HepG2 (cell line): ENCODE data around the gene STX7. TPM values are rescaled to one million over a fixed set of nuclear protein-coding genes. Genes with fewer than 3 reads are reported as not detected.

Source experiments
- CEBPG ChIP-seq: IDR thresholded peaks from 2 replicates; pipeline ENCODE4 v1.6.1; 2016
- TOPORS ChIP-seq: sonication (generic); formaldehyde crosslinking; IDR thresholded peaks from 2 replicates; pipeline ENCODE4 v1.8.0; 2023; ENCODE audit warnings: mild to moderate bottlenecking, missing genetic modification reagents
- ZNF292 ChIP-seq: sonication (generic); formaldehyde crosslinking; IDR thresholded peaks from 2 replicates; pipeline ENCODE4 v1.8.1; 2022; ENCODE audit warnings: mild to moderate bottlenecking, low read depth, missing genetic modification reagents, borderline replicate concordance
- ZNF841 ChIP-seq: sonication (generic); formaldehyde crosslinking; IDR thresholded peaks from 2 replicates; pipeline ENCODE4 v1.8.1; 2023; ENCODE audit warnings: missing genetic modification reagents, borderline replicate concordance
- polyA plus RNA-seq, 8 experiments: library from polyadenylated mRNA; depleted of rRNA in 3 of 8; stranded (reverse) in 7 of 8; unstranded in 1 of 8; fragments of >200 nt; fragmentation: Illumina TruSeq in 4 of 8; extraction: Trizol in 4 of 8; gene quantifications; 2 replicates each; pipeline versions ENCODE4 v1.2.1 to v1.2.3, GENCODE V29; 2011 to 2016; ENCODE audit warnings: low read depth in 4 of 8, missing spikeins in 1 of 8, mixed read lengths in 1 of 8; ENCODE audit not compliant: insufficient read depth in 1 of 8
- total RNA-seq, 5 experiments: library from RNA; depleted of rRNA; stranded (reverse); fragments of >200 nt; fragmentation: Illumina TruSeq; extraction: Trizol; gene quantifications; 2 replicates each; pipeline ENCODE4 v1.2.3, GENCODE V29; 2016; ENCODE audit warnings: low read depth in 1 of 5
- TF ChIP-seq, protein P1 (sequence below): IDR thresholded peaks from 2 replicates; pipeline ENCODE4 v1.6.1; 2012; ENCODE audit warnings: low read length, improper control_type of control experiment
- TF ChIP-seq, protein P2 (sequence below), 2 experiments: fragments of 450-650 bp in 1 of 2; sonication (generic) in 1 of 2; formaldehyde crosslinking in 1 of 2; IDR thresholded peaks; 2 replicates each; pipeline versions ENCODE4 v1.6.1 to v1.8.0; 2016 to 2022; ENCODE audit warnings: antibody characterized with exemption in 1 of 2, mild to moderate bottlenecking in 1 of 2, missing genetic modification reagents in 1 of 2
- TF ChIP-seq, protein P3 (sequence below): IDR thresholded peaks from 2 replicates; pipeline ENCODE4 v1.6.1; 2016; ENCODE audit warnings: missing compliant biosample characterization, missing genetic modification reagents, borderline replicate concordance
- TF ChIP-seq, protein P4 (sequence below): sonication (generic); formaldehyde crosslinking; IDR thresholded peaks from 2 replicates; pipeline ENCODE4 v1.8.1; 2023; ENCODE audit warnings: mild to moderate bottlenecking, missing genetic modification reagents
- TF ChIP-seq, protein P5 (sequence below): IDR thresholded peaks from 2 replicates; pipeline ENCODE4 v1.6.1; 2016; ENCODE audit warnings: missing biosample characterization, missing genetic modification reagents, low read depth
- TF ChIP-seq, protein P6 (sequence below): sonication (generic); formaldehyde crosslinking; IDR thresholded peaks from 2 replicates; pipeline ENCODE4 v1.5.0; 2020; ENCODE audit warnings: missing genetic modification reagents

STX7 gene
- total and polyA plus RNA-seq, 2 of the 13 experiments (the other 11 are each of a cell fraction or from before 2014, with no cell fraction given) = 28.0 to 34.7 TPM

DNA sequence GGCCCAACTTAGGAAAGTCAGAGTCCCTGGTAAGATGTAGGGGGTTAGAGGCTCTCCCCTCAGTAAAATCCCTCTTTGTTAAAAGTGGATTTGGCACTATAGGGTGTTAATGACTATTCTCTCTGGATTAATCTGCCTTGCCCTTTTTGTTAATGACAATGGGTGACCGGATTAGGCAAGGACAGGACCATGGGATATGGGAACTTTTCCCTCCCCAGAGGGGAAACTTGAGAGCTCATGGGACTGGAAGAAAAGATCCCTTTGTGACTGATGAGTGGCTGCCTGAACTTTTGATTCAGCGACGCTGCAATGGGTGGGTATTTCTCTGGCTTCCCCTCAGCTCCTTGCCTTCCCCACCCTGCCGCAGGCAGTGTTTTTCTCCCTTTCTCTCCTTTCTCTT is 12.9 kb upstream of the STX7 start (continued):
- TF ChIP-seq, protein P1, sequence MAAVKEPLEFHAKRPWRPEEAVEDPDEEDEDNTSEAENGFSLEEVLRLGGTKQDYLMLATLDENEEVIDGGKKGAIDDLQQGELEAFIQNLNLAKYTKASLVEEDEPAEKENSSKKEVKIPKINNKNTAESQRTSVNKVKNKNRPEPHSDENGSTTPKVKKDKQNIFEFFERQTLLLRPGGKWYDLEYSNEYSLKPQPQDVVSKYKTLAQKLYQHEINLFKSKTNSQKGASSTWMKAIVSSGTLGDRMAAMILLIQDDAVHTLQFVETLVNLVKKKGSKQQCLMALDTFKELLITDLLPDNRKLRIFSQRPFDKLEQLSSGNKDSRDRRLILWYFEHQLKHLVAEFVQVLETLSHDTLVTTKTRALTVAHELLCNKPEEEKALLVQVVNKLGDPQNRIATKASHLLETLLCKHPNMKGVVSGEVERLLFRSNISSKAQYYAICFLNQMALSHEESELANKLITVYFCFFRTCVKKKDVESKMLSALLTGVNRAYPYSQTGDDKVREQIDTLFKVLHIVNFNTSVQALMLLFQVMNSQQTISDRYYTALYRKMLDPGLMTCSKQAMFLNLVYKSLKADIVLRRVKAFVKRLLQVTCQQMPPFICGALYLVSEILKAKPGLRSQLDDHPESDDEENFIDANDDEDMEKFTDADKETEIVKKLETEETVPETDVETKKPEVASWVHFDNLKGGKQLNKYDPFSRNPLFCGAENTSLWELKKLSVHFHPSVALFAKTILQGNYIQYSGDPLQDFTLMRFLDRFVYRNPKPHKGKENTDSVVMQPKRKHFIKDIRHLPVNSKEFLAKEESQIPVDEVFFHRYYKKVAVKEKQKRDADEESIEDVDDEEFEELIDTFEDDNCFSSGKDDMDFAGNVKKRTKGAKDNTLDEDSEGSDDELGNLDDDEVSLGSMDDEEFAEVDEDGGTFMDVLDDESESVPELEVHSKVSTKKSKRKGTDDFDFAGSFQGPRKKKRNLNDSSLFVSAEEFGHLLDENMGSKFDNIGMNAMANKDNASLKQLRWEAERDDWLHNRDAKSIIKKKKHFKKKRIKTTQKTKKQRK = no peak
- no peak for TF ChIP-seq TOPORS (CRISPR knock-in tag)
- TF ChIP-seq, protein P2, sequence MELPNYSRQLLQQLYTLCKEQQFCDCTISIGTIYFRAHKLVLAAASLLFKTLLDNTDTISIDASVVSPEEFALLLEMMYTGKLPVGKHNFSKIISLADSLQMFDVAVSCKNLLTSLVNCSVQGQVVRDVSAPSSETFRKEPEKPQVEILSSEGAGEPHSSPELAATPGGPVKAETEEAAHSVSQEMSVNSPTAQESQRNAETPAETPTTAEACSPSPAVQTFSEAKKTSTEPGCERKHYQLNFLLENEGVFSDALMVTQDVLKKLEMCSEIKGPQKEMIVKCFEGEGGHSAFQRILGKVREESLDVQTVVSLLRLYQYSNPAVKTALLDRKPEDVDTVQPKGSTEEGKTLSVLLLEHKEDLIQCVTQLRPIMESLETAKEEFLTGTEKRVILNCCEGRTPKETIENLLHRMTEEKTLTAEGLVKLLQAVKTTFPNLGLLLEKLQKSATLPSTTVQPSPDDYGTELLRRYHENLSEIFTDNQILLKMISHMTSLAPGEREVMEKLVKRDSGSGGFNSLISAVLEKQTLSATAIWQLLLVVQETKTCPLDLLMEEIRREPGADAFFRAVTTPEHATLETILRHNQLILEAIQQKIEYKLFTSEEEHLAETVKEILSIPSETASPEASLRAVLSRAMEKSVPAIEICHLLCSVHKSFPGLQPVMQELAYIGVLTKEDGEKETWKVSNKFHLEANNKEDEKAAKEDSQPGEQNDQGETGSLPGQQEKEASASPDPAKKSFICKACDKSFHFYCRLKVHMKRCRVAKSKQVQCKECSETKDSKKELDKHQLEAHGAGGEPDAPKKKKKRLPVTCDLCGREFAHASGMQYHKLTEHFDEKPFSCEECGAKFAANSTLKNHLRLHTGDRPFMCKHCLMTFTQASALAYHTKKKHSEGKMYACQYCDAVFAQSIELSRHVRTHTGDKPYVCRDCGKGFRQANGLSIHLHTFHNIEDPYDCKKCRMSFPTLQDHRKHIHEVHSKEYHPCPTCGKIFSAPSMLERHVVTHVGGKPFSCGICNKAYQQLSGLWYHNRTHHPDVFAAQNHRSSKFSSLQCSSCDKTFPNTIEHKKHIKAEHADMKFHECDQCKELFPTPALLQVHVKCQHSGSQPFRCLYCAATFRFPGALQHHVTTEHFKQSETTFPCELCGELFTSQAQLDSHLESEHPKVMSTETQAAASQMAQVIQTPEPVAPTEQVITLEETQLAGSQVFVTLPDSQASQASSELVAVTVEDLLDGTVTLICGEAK (IDR thresholded peaks at IDR 0.05) = no peak
- TF ChIP-seq, protein P2 (CRISPR knock-in tag; IDR thresholded peaks at IDR 0.05) = no peak
- no peak for TF ChIP-seq ZNF292 (CRISPR knock-in tag)
- TF ChIP-seq ZNF841 = no peak
- TF ChIP-seq, protein P3, sequence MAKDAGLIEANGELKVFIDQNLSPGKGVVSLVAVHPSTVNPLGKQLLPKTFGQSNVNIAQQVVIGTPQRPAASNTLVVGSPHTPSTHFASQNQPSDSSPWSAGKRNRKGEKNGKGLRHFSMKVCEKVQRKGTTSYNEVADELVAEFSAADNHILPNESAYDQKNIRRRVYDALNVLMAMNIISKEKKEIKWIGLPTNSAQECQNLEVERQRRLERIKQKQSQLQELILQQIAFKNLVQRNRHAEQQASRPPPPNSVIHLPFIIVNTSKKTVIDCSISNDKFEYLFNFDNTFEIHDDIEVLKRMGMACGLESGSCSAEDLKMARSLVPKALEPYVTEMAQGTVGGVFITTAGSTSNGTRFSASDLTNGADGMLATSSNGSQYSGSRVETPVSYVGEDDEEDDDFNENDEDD (CRISPR knock-in tag) = no peak
- TF ChIP-seq, protein P4, sequence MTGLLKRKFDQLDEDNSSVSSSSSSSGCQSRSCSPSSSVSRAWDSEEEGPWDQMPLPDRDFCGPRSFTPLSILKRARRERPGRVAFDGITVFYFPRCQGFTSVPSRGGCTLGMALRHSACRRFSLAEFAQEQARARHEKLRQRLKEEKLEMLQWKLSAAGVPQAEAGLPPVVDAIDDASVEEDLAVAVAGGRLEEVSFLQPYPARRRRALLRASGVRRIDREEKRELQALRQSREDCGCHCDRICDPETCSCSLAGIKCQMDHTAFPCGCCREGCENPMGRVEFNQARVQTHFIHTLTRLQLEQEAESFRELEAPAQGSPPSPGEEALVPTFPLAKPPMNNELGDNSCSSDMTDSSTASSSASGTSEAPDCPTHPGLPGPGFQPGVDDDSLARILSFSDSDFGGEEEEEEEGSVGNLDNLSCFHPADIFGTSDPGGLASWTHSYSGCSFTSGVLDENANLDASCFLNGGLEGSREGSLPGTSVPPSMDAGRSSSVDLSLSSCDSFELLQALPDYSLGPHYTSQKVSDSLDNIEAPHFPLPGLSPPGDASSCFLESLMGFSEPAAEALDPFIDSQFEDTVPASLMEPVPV = no peak
- TF ChIP-seq, protein P5, sequence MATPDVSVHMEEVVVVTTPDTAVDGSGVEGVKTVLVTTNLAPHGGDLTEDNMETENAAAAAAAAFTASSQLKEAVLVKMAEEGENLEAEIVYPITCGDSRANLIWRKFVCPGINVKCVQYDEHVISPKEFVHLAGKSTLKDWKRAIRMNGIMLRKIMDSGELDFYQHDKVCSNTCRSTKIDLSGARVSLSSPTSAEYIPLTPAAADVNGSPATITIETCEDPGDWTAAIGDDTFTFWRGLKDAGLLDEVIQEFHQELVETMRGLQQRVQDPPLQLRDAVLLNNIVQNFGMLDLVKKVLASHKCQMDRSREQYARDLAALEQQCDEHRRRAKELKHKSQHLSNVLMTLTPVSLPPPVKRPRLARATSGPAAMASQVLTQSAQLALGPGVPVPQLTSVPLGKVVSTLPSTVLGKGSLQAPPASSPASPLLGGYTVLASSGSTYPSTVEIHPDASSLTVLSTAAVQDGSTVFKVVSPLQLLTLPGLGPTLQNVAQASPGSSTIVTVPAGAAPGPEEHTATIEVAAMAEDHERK (CRISPR knock-in tag) = no peak
- TF ChIP-seq, protein P6, sequence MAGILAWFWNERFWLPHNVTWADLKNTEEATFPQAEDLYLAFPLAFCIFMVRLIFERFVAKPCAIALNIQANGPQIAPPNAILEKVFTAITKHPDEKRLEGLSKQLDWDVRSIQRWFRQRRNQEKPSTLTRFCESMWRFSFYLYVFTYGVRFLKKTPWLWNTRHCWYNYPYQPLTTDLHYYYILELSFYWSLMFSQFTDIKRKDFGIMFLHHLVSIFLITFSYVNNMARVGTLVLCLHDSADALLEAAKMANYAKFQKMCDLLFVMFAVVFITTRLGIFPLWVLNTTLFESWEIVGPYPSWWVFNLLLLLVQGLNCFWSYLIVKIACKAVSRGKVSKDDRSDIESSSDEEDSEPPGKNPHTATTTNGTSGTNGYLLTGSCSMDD (CRISPR knock-in tag) = no peak
- no peak for TF ChIP-seq CEBPG (CRISPR knock-in tag)
